Neutrophil (primary cell): ENCODE data around the gene STK10.

ENCODE experiments used
- H3K27ac ChIP-seq: fragments of 200-600 bp; sonication (generic); 2 replicates; pipeline ENCODE4 v1.5.1; 2016; ENCODE audit warnings: mild to moderate bottlenecking, moderate library complexity
- H3K27me3 ChIP-seq: fragments of 200-600 bp; sonication (generic); 2 replicates; pipeline ENCODE4 v1.6.0; 2016; ENCODE audit warnings: mild to moderate bottlenecking
- H3K36me3 ChIP-seq: fragments of 200-600 bp; sonication (generic); 2 replicates; pipeline ENCODE4 v1.5.1; 2017
- H3K4me1 ChIP-seq, 2 experiments: fragments of 200-600 bp in 1 of 2; sonication (generic) in 1 of 2; 1 replicate in 1 of 2; 2 replicates in 1 of 2; pipeline versions ENCODE4 v1.5.1 to v1.6.1; 2013 to 2016; ENCODE audit warnings: low read depth in 1 of 2, low read length in 1 of 2, mild to moderate bottlenecking in 1 of 2, moderate library complexity in 1 of 2; ENCODE audit not compliant: control insufficient read depth in 1 of 2, insufficient read depth in 1 of 2
- H3K4me3 ChIP-seq, 2 experiments: fragments of 200-600 bp in 1 of 2; sonication (generic) in 1 of 2; 1 replicate in 1 of 2; 2 replicates in 1 of 2; pipeline ENCODE4 v1.5.1; 2013 to 2016; ENCODE audit warnings: low read depth in 1 of 2, low read length in 1 of 2, mild to moderate bottlenecking in 1 of 2, moderate library complexity in 1 of 2
- H3K9me3 ChIP-seq: fragments of 200-600 bp; sonication (generic); 2 replicates; pipeline ENCODE4 v1.5.1; 2016
- TF ChIP-seq, protein P1 (sequence below): fragments of 200-600 bp; sonication (generic); IDR thresholded peaks from 2 replicates; pipeline ENCODE4 v1.5.1; 2016; ENCODE audit warnings: antibody characterized with exemption

Gene STK10

DNA sequence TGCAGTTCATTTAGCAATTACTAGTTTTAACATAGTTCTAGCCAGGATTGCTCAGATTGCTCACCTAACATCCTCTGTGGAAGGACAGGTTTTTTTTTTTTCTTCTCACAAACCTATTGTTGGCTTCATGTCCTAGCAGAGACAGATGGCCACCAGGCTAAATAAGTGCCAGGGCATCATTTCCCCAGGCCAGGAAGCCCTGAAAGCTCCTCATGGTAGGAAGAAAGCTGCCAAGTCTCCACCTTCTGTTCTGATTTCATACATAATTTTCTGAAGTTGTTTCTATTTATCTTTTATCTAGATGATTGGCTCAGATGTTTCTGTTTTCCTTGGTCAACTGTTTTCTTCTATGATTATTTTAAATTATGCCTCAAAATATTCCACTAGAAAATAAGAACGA is 37.0 kb upstream of the STK10 start:
- no peak overlapping the region for H3K27ac ChIP-seq
- no peaks in the 10 kb centered on the region for H3K36me3 ChIP-seq
- TF ChIP-seq, protein P1, sequence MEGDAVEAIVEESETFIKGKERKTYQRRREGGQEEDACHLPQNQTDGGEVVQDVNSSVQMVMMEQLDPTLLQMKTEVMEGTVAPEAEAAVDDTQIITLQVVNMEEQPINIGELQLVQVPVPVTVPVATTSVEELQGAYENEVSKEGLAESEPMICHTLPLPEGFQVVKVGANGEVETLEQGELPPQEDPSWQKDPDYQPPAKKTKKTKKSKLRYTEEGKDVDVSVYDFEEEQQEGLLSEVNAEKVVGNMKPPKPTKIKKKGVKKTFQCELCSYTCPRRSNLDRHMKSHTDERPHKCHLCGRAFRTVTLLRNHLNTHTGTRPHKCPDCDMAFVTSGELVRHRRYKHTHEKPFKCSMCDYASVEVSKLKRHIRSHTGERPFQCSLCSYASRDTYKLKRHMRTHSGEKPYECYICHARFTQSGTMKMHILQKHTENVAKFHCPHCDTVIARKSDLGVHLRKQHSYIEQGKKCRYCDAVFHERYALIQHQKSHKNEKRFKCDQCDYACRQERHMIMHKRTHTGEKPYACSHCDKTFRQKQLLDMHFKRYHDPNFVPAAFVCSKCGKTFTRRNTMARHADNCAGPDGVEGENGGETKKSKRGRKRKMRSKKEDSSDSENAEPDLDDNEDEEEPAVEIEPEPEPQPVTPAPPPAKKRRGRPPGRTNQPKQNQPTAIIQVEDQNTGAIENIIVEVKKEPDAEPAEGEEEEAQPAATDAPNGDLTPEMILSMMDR: no peak
- H3K4me1 ChIP-seq: no peaks in the 10 kb centered on the region
- no peaks in the 10 kb centered on the region for H3K27me3 ChIP-seq
- no peak overlapping the region for H3K4me3 ChIP-seq
- H3K9me3 ChIP-seq: no peaks in the 10 kb centered on the region

DNA sequence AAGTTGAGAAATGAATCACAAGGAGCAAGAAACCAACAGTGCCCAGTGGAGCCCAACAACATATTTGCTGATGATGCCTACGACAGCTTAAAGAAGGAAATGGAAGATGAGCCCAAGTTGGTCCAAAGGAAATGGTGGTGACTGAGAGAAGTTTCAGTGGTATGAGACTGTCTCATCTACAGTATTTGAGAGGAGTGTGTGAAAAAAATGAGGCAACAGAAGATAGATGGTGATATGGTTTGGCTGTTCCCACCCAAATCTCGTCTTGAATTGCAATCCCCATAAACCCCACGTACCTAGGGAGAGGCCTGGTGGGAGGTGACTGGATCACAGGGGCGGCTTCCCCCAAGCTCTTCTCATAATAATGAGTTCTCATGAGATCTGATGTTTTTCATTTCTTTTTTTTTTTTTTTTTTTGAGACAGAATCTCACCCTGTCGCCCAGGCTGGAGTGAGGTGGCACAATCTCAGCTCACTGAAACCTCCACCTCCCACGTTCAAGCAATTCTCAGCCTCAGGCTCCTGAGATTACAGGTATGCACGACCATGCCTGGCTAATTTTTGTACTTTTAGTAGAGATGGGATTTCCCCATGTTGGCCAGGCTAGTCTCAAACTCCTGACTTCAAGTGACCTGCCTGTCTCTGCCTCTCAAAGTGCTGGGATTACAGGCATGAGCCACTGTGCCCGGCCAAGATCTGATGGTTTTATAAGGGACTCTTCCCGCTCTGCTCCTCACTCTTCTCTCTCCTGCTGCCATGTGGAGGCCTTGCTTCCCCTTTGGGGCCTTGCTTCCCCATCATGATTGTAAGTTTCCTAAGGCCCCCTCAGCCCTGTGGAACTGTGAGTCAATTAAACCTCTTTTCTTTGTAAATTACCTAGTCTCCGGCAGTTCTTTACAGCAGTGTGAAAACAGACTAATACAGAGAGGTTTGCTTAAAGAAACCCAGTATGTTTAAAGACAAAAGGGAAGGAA is 36.2 kb upstream of the STK10 start:
- TF ChIP-seq, protein P1: no peak
- no peaks in the 10 kb centered on the region for H3K36me3 ChIP-seq

DNA sequence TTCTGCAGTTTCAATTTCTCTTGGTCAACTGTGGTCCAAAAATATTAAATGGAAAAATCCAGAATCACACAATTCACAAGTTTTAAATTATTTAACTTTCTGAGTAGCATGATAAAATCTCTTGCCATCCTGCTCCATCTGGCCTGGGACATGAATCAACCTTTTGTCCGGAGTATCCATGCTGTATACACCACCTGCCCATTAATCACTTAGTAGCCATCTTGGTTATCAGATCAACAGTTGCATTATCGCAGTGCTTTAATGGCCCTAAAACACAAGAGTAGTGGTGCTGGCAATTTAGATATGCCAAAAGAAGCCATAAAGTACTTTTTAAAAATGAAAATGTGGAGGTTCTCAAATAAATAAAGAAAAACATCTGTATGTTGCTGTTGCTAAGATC is 31.3 kb upstream of the STK10 start:
- H3K27me3 ChIP-seq: no peaks in the 10 kb centered on the region
- no peaks in the 10 kb centered on the region for H3K9me3 ChIP-seq
- H3K4me3 ChIP-seq: no peak overlapping the region
- no peak overlapping the region for H3K27ac ChIP-seq
- H3K36me3 ChIP-seq: no peaks in the 10 kb centered on the region
- H3K4me1 ChIP-seq: no peaks in the 10 kb centered on the region
- TF ChIP-seq, protein P1: no peak

More for the DNA sequence above, 36.2 kb upstream of the STK10 start:
- Histone ChIP-seq H3K9me3 (no peaks in the 10 kb centered on the region), H3K27me3 (no peaks in the 10 kb centered on the region), H3K4me1 (no peaks in the 10 kb centered on the region), H3K4me3 (no peak overlapping the region), H3K27ac (no peak overlapping the region)

DNA sequence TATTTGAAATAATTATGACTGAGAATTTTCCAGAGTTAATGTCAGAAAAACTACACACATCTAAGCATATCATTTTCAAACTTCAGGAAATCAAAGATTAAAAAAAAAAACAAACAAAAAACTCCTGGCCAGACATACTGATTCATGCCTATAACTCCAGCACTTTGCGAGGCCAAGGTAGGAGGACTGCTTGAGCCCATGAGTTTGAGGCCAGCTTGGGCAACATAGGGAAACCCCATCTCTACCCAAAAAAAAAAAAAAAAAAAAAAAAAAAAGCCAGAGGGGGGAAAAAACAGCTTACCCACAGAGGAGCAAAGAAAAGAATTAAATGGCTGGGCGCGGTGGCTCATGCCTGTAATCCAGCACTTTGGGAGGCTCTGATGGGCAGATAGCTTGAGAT is 28.3 kb upstream of the STK10 start:
- Histone ChIP-seq H3K27me3 (no peaks in the 10 kb centered on the region), H3K27ac (no peak overlapping the region), H3K9me3 (no peaks in the 10 kb centered on the region), H3K4me3 (no peak overlapping the region), H3K4me1 (no peaks in the 10 kb centered on the region), H3K36me3 (peaks cover 7% of the 10 kb centered on the region)
- TF ChIP-seq, protein P1: no peak

DNA sequence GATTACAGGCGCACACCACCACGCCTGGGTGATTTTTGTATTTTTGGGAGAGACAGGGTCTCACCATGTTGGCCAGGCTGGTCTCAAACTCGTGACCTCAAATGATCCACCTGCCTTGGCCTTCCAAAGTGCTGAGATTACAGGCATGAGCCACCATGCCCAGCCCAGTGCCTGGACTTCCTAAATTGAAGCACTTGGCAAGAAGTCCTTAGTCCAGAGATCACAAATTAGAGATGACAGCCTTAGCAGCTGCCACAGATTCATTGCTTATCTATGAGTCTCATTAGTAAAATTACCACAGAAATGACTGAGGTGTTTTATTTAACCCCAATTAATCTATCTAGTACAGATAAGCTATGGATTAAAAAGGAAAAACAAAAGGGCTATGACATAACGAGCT is 25.1 kb upstream of the STK10 start:
- H3K36me3 ChIP-seq: peaks cover 14% of the 10 kb centered on the region
- no peaks in the 10 kb centered on the region for H3K27me3 ChIP-seq
- H3K27ac ChIP-seq: no peak overlapping the region
- H3K4me3 ChIP-seq: no peak overlapping the region
- TF ChIP-seq, protein P1: no peak
- no peaks in the 10 kb centered on the region for H3K9me3 ChIP-seq
- H3K4me1 ChIP-seq: no peaks in the 10 kb centered on the region
